ENCODE results near the gene C6. TPM values are rescaled to one million over a fixed set of nuclear protein-coding genes. Genes with fewer than 3 reads are reported as not detected.

C6 gene
- total RNA-seq, 1 donor from 2014 or later: not detected

DNA sequence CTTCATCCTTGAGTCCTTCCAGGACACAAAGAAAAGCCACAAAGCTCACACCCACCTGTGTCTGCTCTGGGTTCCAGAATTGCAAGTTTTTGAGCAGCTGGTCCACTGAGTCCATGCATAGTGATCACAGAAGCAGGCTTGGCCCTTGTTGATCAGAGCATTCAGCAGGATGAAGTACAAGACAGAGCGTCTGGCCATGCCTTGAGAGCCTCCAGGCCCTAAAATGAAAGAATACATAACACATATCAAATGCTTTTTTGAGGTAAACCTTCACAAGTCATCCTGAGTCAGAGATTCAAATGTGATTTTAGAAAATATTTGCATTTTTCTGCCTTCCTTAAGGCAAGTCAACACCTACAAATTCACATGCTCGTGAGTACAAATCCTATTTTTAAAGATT, 10.3 kb downstream of the C6 start:
- no peaks in the 10 kb centered on the region for H3K4me1 Mint-ChIP-seq (ENCODE audit: unreplicated experiment)
- DNase-seq (ENCODE audit: extremely low spot score, unreplicated experiment): no peak
- H3K36me3 Mint-ChIP-seq (ENCODE audit: unreplicated experiment): no peaks in the 10 kb centered on the region
- H3K9me3 Mint-ChIP-seq (ENCODE audit: unreplicated experiment): peaks cover 21% of the 10 kb centered on the region
- H3K4me3 Mint-ChIP-seq (ENCODE audit: unreplicated experiment): no peak overlapping the region
- TF ChIP-seq CTCF (IDR thresholded peaks at IDR 0.05): no peak
- H3K27me3 Mint-ChIP-seq (ENCODE audit: unreplicated experiment): no peaks in the 10 kb centered on the region
- no peak overlapping the region for H3K27ac Mint-ChIP-seq (ENCODE audit: unreplicated experiment)

DNA sequence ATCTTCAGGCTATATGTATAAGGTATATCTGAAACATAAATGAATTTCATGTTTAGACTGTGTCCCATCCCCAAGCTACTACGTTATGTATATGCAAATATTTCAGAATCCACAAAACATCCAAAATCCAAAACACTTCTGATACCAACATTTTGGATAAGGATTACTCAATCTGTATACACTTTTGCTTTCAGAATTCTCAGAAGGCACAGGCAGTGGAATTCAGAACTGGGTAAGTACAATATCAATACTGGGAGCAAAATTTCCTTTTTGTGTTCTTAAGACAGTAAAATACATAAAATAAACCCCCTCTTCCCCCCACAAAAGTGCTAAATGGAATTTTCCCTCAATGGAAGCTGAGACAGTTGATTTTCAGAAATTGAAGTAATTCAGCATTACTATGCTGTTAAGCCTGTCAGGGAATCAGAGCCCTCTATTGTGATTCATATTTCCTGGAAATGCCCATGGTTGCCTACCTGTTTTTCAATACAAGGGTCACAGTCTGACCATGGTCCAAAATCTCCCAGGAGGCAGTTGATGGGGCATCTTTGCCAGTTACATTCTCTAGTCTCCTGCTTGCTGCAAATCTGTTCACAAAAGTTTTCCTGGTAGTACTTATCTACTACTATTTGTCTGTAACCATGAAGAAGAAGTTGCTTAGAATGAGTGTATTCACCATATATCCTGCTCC, 12.1 kb downstream of the C6 start:
- Mint-ChIP-seq H3K4me3 (ENCODE audit: unreplicated experiment) (no peak overlapping the region), H3K4me1 (ENCODE audit: unreplicated experiment) (no peaks in the 10 kb centered on the region), H3K36me3 (ENCODE audit: unreplicated experiment) (no peaks in the 10 kb centered on the region), H3K27me3 (ENCODE audit: unreplicated experiment) (no peaks in the 10 kb centered on the region), H3K9me3 (ENCODE audit: unreplicated experiment) (peaks cover 19% of the 10 kb centered on the region), H3K27ac (ENCODE audit: unreplicated experiment) (no peak overlapping the region)
- no peak for TF ChIP-seq CTCF (IDR thresholded peaks at IDR 0.05)
- DNase-seq (ENCODE audit: extremely low spot score, unreplicated experiment): no peak

- H3K4me1 Mint-ChIP-seq (ENCODE audit: unreplicated experiment): no peaks in the 10 kb centered on the region
- no peak for TF ChIP-seq CTCF (IDR thresholded peaks at IDR 0.05)
- no peaks in the 10 kb centered on the region for H3K36me3 Mint-ChIP-seq (ENCODE audit: unreplicated experiment)
- H3K27ac Mint-ChIP-seq (ENCODE audit: unreplicated experiment): no peak overlapping the region
- no peak for DNase-seq (ENCODE audit: extremely low spot score, unreplicated experiment)
- no peaks in the 10 kb centered on the region for H3K27me3 Mint-ChIP-seq (ENCODE audit: unreplicated experiment)
- H3K9me3 Mint-ChIP-seq (ENCODE audit: unreplicated experiment): peaks cover 19% of the 10 kb centered on the region
- H3K4me3 Mint-ChIP-seq (ENCODE audit: unreplicated experiment): no peak overlapping the region
Observed at GRCh38 chr5:41200506-41200905, 12.8 kb downstream of the C6 start.

DNA sequence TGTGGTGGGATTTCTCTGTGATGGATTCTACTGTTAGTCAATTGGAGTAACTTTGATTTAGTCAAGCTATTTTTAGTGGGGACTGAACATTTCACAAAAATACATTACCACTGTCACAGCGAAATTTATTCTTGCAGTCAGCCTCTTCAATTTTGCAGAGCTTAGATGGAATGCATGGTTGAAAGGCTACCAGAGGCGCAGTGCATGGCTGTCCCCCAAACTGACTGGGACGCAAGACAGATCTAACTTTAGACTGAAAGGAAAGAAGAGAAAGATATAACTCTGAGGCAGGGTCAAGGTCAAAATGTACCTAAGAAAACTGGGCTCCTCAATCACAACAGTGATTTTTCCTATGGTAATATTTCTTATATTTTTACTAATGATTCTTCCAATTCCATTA, 13.7 kb downstream of the C6 start:
- H3K36me3 Mint-ChIP-seq (ENCODE audit: unreplicated experiment): no peaks in the 10 kb centered on the region
- no peak for DNase-seq (ENCODE audit: extremely low spot score, unreplicated experiment)
- no peak for TF ChIP-seq CTCF (IDR thresholded peaks at IDR 0.05)
- H3K27me3 Mint-ChIP-seq (ENCODE audit: unreplicated experiment): no peaks in the 10 kb centered on the region
- H3K4me3 Mint-ChIP-seq (ENCODE audit: unreplicated experiment): no peak overlapping the region
- no peak overlapping the region for H3K27ac Mint-ChIP-seq (ENCODE audit: unreplicated experiment)
- peaks cover 19% of the 10 kb centered on the region for H3K9me3 Mint-ChIP-seq (ENCODE audit: unreplicated experiment)
- no peaks in the 10 kb centered on the region for H3K4me1 Mint-ChIP-seq (ENCODE audit: unreplicated experiment)

GRCh38 chr5:41196197-41196596, 17.1 kb downstream of the C6 start:
- Mint-ChIP-seq H3K4me1 (ENCODE audit: unreplicated experiment) (no peaks in the 10 kb centered on the region), H3K27me3 (ENCODE audit: unreplicated experiment) (no peaks in the 10 kb centered on the region), H3K9me3 (ENCODE audit: unreplicated experiment) (peaks cover 7% of the 10 kb centered on the region), H3K4me3 (ENCODE audit: unreplicated experiment) (no peak overlapping the region), H3K27ac (ENCODE audit: unreplicated experiment) (no peak overlapping the region), H3K36me3 (ENCODE audit: unreplicated experiment) (no peaks in the 10 kb centered on the region)
- no peak for DNase-seq (ENCODE audit: extremely low spot score, unreplicated experiment)
- TF ChIP-seq CTCF (IDR thresholded peaks at IDR 0.05): no peak
